Activated T-cell treated with anti-CD3 and anti-CD28 coated beads for 48 hours (primary cell): ENCODE measurements around the gene EBPL.
A peak's percentile ranks its signal among the peaks of the same experiment; 100 is the strongest.
"Not testable (repeated sequence)": the region's sequence is repeated elsewhere in the genome, so short reads cannot be mapped to it uniquely, and the experiment has no call there.

ENCODE experiments used
- DNase-seq: peaks from one replicate; pipeline ENCODE4 v3.0.0-alpha.2; 2020; ENCODE audit warnings: low read depth

EBPL gene

GRCh38 chr13:49690995-49691784 is at the start of gene EBPL:
Gene EBPL (minus strand): TSS chr13:49691486. CDS start chr13:49691424, 62 bp downstream.
- DNase-seq = peak; percentile 91

GRCh38 chr13:49740870-49741269 is 49.6 kb upstream of the EBPL start:
- no peak for DNase-seq

GRCh38 chr13:49739498-49740187 is 48.4 kb upstream of the EBPL start:
- DNase-seq = no peak

GRCh38 chr13:49733181-49733951 is 42.1 kb upstream of the EBPL start:
- DNase-seq = no peak

- DNase-seq = no peak
Measured at GRCh38 chr13:49731766-49732165, 40.5 kb upstream of the EBPL start.

- no peak for DNase-seq
Measured at GRCh38 chr13:49716615-49717014, 25.3 kb upstream of the EBPL start.

- DNase-seq = no peak
Measured at GRCh38 chr13:49714757-49715156, 23.5 kb upstream of the EBPL start.

GRCh38 chr13:49711218-49711863 is 20.1 kb upstream of the EBPL start:
- DNase-seq = no peak

GRCh38 chr13:49704264-49704663 is 13.0 kb upstream of the EBPL start:
- DNase-seq = not testable (repeated sequence)

GRCh38 chr13:49701491-49701890 is 10.2 kb upstream of the EBPL start:
- DNase-seq = no peak

- DNase-seq = no peak
Measured at GRCh38 chr13:49697468-49697867, 6.2 kb upstream of the EBPL start.

- no peak for DNase-seq
Measured at GRCh38 chr13:49694446-49694845, 3.2 kb upstream of the EBPL start.

- no peak for DNase-seq
Measured at GRCh38 chr13:49693877-49694276, 2.6 kb upstream of the EBPL start.

- no peak for DNase-seq
Measured at GRCh38 chr13:49693191-49693733, 2.0 kb upstream of the EBPL start.

- DNase-seq = no peak
Measured at GRCh38 chr13:49690133-49690994, 922 bp downstream of the EBPL start.

GRCh38 chr13:49683489-49683888 is 7.8 kb downstream of the EBPL start:
- DNase-seq = no peak

GRCh38 chr13:49681842-49682435 is 9.3 kb downstream of the EBPL start:
- no peak for DNase-seq

GRCh38 chr13:49679246-49679645 is 12.0 kb downstream of the EBPL start:
- DNase-seq = no peak

GRCh38 chr13:49678191-49678914 is 12.9 kb downstream of the EBPL start:
- DNase-seq = no peak
